OCI-LY3 (cell line): ENCODE results near the gene SLC38A11.
A peak's percentile ranks its signal among the peaks of the same experiment; 100 is the strongest.

Experiments
- H2AFZ ChIP-seq: fragments of 200-600, 300-600 bp; shearing (Covaris generic); 2 replicates; pipeline ENCODE4 v1.6.0; 2014; ENCODE audit warnings: antibody characterized with exemption, low read depth, low read length
- H3K27ac ChIP-seq: fragments of 200-600, 300-600 bp; sonication (generic); 2 replicates; pipeline ENCODE4 v1.5.1; 2014; ENCODE audit warnings: mild to moderate bottlenecking, low read length, moderate library complexity, mixed read lengths
- H3K27me3 ChIP-seq: fragments of 200-600, 300-600 bp; sonication (generic); 2 replicates; pipeline ENCODE4 v1.6.1; 2014; ENCODE audit warnings: low read depth, low read length, mixed read lengths
- H3K36me3 ChIP-seq: fragments of 200-600, 300-600 bp; sonication (generic); replicated peaks from 2 replicates; pipeline ENCODE3; 2014; ENCODE audit warnings: low read depth, low read length, mixed read lengths
- H3K4me1 ChIP-seq: fragments of 300-600, 200-600 bp; sonication (generic); 2 replicates; pipeline ENCODE4 v1.6.1; 2014; ENCODE audit warnings: low read length, mixed read lengths
- H3K4me2 ChIP-seq: fragments of 200-600, 300-600 bp; sonication (generic); 2 replicates; pipeline ENCODE4 v1.6.1; 2014; ENCODE audit warnings: low read length, mixed read lengths
- H3K4me3 ChIP-seq: fragments of 300-600, 200-600 bp; sonication (generic); 2 replicates; pipeline ENCODE4 v1.5.1; 2014; ENCODE audit warnings: antibody characterized with exemption, mild to moderate bottlenecking, low read length, moderate library complexity
- H3K79me2 ChIP-seq: fragments of 300-600, 200-600 bp; shearing (Covaris generic); 2 replicates; pipeline ENCODE4 v1.6.1; 2014; ENCODE audit warnings: mild to moderate bottlenecking, low read length, mixed read lengths
- H3K9ac ChIP-seq: fragments of 300-600, 200-600 bp; shearing (Covaris generic); 2 replicates; pipeline ENCODE4 v1.6.0; 2014; ENCODE audit warnings: mild to moderate bottlenecking, low read length, moderate library complexity
- H3K9me3 ChIP-seq: fragments of 200-600, 300-600 bp; shearing (Covaris generic); 2 replicates; pipeline ENCODE4 v1.6.1; 2014; ENCODE audit warnings: low read length, mixed read lengths; ENCODE audit not compliant: insufficient read depth
- H4K20me1 ChIP-seq: fragments of 200-600, 300-600 bp; sonication (generic); 2 replicates; pipeline ENCODE4 v1.6.1; 2016; ENCODE audit warnings: low read length, mixed read lengths; ENCODE audit not compliant: insufficient read depth
- EZH2phosphoT487 ChIP-seq: fragments of 200-600 bp; shearing (Covaris generic); IDR thresholded peaks from 2 replicates; pipeline ENCODE4 v1.6.1; 2018; ENCODE audit warnings: antibody characterized with exemption, mixed run types, low read depth
- TF ChIP-seq, protein P1 (sequence below): fragments of 200-600, 300-600 bp; sonication (generic); IDR thresholded peaks from 2 replicates; pipeline ENCODE4 v1.5.1; 2014; ENCODE audit warnings: antibody characterized with exemption, low read length, low read depth

Gene SLC38A11

GRCh38 chr2:164976301-164976700 is 21.0 kb upstream of the SLC38A11 start:
- H3K9ac ChIP-seq = no peak overlapping the region
- H3K79me2 ChIP-seq = no peaks in the 10 kb centered on the region
- no peaks in the 10 kb centered on the region for H3K36me3 ChIP-seq
- no peak overlapping the region for H2AFZ ChIP-seq
- no peak overlapping the region for H3K4me3 ChIP-seq
- no peaks in the 10 kb centered on the region for H3K9me3 ChIP-seq
- no peaks in the 10 kb centered on the region; the same call in 1 of the 2 replicates for H4K20me1 ChIP-seq
- no peak for TF ChIP-seq EZH2phosphoT487
- TF ChIP-seq, protein P1, sequence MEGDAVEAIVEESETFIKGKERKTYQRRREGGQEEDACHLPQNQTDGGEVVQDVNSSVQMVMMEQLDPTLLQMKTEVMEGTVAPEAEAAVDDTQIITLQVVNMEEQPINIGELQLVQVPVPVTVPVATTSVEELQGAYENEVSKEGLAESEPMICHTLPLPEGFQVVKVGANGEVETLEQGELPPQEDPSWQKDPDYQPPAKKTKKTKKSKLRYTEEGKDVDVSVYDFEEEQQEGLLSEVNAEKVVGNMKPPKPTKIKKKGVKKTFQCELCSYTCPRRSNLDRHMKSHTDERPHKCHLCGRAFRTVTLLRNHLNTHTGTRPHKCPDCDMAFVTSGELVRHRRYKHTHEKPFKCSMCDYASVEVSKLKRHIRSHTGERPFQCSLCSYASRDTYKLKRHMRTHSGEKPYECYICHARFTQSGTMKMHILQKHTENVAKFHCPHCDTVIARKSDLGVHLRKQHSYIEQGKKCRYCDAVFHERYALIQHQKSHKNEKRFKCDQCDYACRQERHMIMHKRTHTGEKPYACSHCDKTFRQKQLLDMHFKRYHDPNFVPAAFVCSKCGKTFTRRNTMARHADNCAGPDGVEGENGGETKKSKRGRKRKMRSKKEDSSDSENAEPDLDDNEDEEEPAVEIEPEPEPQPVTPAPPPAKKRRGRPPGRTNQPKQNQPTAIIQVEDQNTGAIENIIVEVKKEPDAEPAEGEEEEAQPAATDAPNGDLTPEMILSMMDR = no peak
- H3K4me2 ChIP-seq = 0 out of 2 replicates have a peak overlapping the region, but pooled peaks have one; percentile 13
- peaks cover 26% of the 10 kb centered on the region for H3K4me1 ChIP-seq
- no peak overlapping the region for H3K27ac ChIP-seq
- peaks cover 15% of the 10 kb centered on the region for H3K27me3 ChIP-seq

- 0 out of 2 replicates have a peak overlapping the region, but pooled peaks have one; percentile 13 for H3K4me2 ChIP-seq
- TF ChIP-seq, protein P1 = no peak
- TF ChIP-seq EZH2phosphoT487 = no peak
- H3K4me1 ChIP-seq = peaks cover 26% of the 10 kb centered on the region
- H3K79me2 ChIP-seq = no peaks in the 10 kb centered on the region
- H3K4me3 ChIP-seq = no peak overlapping the region
- no peaks in the 10 kb centered on the region for H3K9me3 ChIP-seq
- no peak overlapping the region for H2AFZ ChIP-seq
- H3K27me3 ChIP-seq = peaks cover 15% of the 10 kb centered on the region
- H3K27ac ChIP-seq = no peak overlapping the region
- H3K9ac ChIP-seq = no peak overlapping the region
- no peaks in the 10 kb centered on the region for H3K36me3 ChIP-seq
- H4K20me1 ChIP-seq = no peaks in the 10 kb centered on the region; the same call in 1 of the 2 replicates
Observed at GRCh38 chr2:164975891-164976290, 20.6 kb upstream of the SLC38A11 start.

DNA sequence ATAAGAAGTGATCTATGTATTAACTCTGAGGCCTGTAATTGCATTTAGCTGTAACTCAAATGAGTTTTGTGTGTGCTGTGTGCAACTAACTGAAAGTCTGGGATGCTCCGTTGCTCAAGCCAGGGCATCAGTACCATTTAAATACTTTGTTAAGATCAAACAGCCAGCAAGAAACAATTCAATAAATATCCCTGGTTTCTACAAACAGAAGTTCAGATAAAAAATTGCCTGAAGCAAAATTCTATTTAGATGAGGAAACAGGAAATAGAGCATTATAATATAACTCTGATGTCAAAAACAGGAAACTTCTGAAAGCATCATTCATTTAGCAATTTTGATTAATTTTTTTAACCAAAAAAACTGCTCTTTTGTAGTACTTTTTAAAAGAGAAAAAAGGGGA is 18.9 kb upstream of the SLC38A11 start:
- no peak overlapping the region for H3K9ac ChIP-seq
- TF ChIP-seq, protein P1 = no peak
- no peak overlapping the region for H3K4me2 ChIP-seq
- H4K20me1 ChIP-seq = no peaks in the 10 kb centered on the region
- H3K4me1 ChIP-seq = peaks cover 33% of the 10 kb centered on the region
- H2AFZ ChIP-seq = no peak overlapping the region
- no peak overlapping the region for H3K27ac ChIP-seq
- H3K36me3 ChIP-seq = no peaks in the 10 kb centered on the region
- H3K79me2 ChIP-seq = no peaks in the 10 kb centered on the region
- H3K27me3 ChIP-seq = 0 out of 2 replicates have a peak, but pooled peaks cover 9% of the 10 kb centered on the region
- H3K9me3 ChIP-seq = no peaks in the 10 kb centered on the region
- H3K4me3 ChIP-seq = no peak overlapping the region

DNA sequence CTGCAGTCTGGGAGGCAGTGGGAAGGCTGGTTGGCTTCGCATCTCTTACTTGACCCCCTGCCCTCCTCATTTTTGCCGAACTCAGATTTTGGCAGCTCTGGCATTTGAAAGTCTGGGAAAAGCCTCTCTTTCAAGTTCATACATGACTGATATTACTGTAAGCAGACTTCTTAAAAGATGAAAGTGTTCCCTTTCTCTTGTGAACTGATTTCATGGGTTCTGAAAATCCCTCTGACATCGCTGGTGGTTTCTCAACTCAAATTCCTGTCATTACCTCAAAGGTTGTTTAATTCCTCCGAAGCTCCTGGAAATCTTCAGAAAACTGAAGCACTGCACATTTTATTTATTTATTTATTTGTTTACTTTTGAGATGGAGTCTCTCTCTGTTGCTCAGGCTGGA is 16.9 kb upstream of the SLC38A11 start:
- Histone ChIP-seq H2AFZ (no peak overlapping the region), H3K36me3 (peaks cover 15% of the 10 kb centered on the region), H3K4me3 (no peak overlapping the region), H3K4me1 (peaks cover 42% of the 10 kb centered on the region), H4K20me1 (no peaks in the 10 kb centered on the region), H3K27me3 (0 out of 2 replicates have a peak, but pooled peaks cover 9% of the 10 kb centered on the region), H3K4me2 (no peak overlapping the region), H3K9ac (no peak overlapping the region), H3K9me3 (peaks cover 8% of the 10 kb centered on the region; the same call in 1 of the 2 replicates), H3K79me2 (no peaks in the 10 kb centered on the region), H3K27ac (no peak overlapping the region)
- TF ChIP-seq EZH2phosphoT487 = no peak
- TF ChIP-seq, protein P1 = no peak
